Cardiac septum (tissue), 1 donor: ENCODE data around the gene AGPAT1. TPM values are rescaled to one million over a fixed set of nuclear protein-coding genes. Genes with fewer than 3 reads are reported as not detected.
"Not testable (repeated sequence)": the region's sequence is repeated elsewhere in the genome, so short reads cannot be mapped to it uniquely, and the experiment has no call there.

Experiments
- DNase-seq: peaks from one replicate; pipeline ENCODE4 v3.0.0-alpha.2; 2020; ENCODE audit warnings: low spot score
- intact Hi-C: fragments of 100-400 bp; cut with DNase I; formaldehyde crosslinking; loops from one replicate; pipeline ENCODE4 v1.14.0; 2022
- total RNA-seq: library from RNA; stranded (reverse); fragmentation: NEBNext Ultra II Directional; extraction: Animal tissue kit (Norgen Biotek cat#: 25700); gene quantifications from one replicate; pipeline ENCODE4 v1.2.1, GENCODE V29; 2021
- donor health status: DM: no; HTN: no; CAD: no.

Gene AGPAT1
- total RNA-seq, 1 donor from 2014 or later = 47.2 TPM

DNA sequence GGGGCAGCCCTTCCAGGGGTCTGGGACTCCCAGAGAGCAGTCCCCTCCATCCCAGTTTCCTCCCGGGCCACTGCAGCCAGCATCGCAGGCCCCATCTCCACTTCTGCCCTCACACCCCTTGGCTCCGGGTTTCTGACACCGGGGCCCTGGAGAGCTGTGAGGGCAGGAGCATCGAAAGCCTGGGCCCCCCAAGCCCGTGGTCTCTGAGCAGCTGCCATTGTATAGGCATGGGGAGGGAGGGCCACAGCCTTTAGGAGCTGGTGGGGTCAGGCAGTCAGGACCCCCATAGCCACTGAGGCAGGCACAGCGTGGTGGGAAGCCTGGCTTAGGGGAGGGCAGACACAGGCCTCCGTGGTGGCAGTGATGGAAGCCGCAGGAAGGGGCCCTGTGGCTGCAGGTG lies 26.3 kb upstream of the AGPAT1 start:
- intact Hi-C loops = no loop called here
- peak; percentile 47 for DNase-seq

DNA sequence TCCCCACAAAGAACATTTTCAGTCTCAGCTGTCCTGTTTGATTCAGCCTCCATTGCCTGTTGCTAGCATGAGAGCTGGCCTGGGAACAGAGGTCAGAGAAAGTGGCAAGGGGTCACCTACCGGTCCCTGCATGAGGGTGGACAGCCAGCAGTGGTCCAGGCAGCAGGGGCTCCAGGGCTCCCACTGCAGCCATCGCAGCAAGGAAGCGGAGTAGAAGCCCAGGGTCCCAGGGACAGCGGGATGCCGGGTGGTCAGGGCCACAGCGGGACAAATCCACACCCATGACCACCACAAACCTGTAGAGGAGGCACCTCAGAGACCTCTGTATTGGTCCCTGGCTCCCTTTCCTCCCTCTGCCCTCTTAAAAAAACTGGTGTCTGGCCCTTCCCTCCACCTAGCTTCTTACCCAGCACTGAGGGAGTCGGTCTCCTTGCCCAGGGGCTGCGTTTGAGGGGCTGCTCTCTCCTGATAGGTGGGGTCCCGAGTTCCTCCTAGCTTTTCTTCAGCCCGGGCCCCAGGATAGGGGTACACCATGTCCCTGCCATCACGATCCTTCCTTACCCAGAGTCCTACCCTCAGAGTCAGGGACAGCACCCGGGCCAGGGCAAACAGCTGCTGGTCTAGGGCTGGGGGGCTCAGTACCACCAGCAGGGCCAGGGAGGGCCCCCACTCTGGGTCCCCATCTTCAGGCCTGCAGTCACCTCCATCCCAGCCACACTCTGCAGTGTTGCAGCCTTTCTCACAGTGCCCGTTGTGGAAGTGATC lies 25.0 kb upstream of the AGPAT1 start:
- intact Hi-C loops = no loop called here
- peak; percentile 39 for DNase-seq

DNA sequence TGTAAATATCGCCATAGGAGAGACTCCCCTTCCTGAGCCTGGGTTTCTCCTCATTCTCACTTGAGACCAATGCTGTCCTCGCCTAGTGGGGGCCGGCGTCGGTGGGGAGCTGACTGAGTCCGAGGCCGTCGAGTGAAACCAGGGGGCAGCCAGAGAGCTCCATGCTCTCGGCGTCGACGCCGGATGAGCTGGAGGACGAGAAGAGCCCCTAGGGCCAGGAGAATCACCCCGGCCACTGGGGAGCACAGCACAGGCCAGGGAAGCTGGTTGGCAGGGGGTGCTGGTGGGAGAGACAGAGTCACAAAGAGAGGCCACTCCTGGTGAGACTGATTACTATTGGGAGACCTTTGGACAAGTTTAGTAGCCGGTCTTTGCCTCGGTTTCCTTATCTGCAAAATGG lies 23.0 kb upstream of the AGPAT1 start:
- intact Hi-C loops = loop anchor here (5.0 kb wide), 1 partner anchor 58 kb away; no protein-coding TSS in a partner anchor

DNA sequence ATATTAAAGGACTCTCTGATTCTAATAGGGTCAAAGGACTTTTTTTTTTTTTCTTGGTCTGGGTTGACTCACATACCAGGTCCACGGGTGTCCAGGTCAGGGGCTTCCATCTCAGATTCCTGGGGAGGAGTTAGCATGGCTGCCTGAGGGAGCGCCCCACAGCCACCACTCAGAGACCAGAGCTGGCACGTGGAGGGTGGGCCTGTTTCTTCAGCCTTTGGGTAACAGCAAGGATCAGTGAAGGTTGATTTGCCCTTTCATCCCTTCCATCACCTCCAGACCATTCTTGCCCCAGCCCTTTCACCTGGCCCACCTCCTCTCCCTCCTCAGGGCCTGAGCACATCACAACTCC lies 22.4 kb upstream of the AGPAT1 start:
- intact Hi-C loops = loop anchor here (5.0 kb wide), 1 partner anchor 59 kb away; no protein-coding TSS in a partner anchor
- DNase-seq = peak; percentile 38

More for the DNA sequence above, 23.0 kb upstream of the AGPAT1 start:
- peak; percentile 51 for DNase-seq

DNA sequence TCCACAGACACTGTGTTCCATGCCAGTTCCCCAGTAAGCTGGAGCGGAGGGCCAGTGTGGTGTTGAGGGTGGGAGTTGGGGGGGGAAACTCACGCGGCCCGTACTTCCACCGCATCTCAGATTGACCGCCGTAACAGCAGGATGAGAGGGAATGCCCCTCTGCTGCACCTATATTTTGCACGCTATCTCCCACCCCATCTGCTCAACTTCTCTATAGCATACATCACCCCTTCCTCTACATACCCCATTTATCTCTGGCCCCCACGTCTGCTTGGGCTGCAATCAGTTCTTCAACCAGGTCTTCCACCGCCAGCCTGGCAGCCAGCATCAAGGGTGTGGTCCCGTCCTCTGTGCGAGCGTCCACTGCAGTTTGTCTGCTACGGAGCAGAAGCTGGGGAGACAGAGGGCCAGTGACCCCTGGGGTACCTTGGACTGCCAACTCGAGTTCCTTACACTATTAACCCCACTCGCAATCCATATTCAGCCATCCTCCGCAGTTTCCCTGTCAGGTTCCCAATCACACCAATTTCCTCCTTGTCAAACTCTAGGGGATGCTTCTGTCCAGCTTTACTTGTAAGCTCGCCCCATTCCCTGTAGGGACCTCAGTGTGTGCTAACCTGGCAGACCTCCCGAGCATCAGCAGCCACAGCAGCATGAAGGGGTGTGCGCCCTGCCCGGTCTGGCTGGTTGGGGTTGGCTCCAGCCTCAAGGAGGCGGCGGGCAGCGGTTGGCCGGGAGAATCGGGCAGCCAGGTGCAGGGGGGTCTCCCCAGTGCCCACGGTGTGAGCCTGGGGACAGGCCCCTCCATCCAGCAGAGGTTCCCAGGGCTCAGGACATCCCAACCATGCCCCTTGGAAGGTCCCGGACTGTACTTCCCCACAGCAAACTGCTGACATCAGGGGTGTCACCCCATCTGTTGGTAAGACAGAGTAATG lies 21.1 kb upstream of the AGPAT1 start:
- peak; percentile 79 for DNase-seq
- intact Hi-C loops = loop anchor here (2.0 to 5.0 kb wide), 2 partner anchors 60 to 66 kb away; partner anchors contain the start of gene FKBPL

DNA sequence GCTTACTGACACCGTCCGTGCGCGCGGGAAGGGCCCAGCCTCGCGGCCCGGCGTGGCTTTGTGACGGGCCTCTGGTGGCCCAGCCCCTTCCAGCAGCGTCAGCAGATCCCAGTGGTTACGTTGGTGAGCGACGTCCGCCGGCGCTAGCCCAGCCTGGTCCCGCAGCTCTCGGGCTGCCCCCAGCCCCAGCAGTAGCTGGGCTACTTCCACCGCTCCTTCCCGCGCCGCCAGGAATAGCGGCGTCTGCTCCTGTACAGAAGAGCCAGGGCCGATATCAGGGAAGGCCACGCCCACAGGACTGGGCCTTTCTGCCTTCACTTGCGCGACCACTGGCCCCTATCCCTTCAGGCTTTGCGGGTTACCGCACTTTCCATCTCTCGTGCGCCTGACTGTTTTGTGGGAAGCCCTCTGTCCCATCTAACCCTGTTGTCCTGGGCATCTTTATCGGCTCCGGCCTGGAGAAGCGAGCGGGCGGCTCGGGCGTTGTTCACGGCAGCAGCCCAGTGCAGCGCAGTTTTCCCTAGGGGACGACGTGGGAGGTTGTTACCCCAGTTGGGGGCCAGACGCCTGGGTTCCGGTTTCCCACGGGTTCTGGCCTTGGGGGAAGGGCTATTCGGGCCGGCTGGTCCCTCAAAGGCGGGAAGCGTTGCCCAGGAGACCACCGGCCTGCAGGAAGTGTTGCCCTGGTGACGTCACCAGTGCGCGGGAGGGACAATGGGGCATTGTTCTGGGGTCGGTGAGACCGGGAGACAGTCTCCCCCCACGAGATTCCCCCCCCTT lies 20.2 kb upstream of the AGPAT1 start:
- peak; percentile 94 for DNase-seq
- intact Hi-C loops = loop anchor here (1.0 to 5.0 kb wide), 4 partner anchors 19 to 65 kb away; partner anchors contain the start of genes AGPAT1, FKBPL and PPT2

DNA sequence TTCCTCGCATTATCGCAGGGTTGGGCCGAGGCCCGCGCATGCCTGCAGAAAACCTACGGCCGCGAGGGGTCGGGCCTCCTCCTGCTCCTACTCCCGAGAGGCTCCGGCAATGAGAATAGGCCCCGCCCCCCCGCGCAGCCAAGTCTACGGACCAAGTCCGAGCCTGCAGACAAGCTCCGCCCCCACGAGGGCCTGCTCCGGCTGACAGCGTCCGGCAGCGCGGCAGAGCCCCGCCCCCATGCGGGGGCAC lies 19.7 kb upstream of the AGPAT1 start:
- DNase-seq = peak; percentile 100
- intact Hi-C loops = loop anchor here (1.0 to 5.0 kb wide), 3 partner anchors 19 to 62 kb away; partner anchors contain the start of genes AGPAT1 and PPT2

DNA sequence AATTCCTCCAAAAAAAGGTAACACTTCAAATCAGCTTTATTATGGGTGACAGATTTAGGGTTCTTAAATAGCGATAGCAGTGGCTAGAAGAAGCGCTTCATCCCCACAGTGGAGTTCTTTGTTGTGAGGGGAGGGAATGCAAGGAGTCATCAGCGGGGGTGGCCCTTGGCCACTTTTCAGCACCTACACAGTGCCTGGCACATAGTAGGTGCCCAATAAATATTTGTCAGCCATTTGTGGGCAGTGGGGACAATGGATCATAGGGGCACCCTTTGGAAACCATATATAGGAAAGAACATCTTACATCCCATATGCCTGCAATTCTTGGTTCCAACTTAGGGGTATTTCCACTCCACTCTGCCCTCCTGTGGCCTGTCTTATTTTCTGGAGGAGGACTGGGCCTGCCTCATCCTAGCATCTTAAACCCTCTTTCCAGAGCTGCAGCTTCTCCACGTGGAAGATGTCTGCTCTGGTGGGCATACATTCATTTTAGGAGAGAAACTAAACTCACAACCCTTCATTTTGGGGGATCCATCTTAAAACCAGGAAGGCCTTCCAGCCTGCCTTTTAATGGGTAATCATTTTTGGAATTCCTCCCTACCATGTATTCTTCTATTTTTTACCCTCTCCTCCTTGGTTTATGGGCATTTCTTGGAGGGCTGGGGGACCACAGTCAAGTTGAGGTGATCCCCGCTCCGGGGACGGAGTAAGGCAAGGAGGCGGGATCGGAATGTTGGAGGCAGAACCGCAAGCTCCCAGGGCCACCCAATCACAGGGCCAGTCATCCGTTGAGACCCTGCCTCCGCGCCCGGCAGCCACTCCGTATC lies 19.2 kb upstream of the AGPAT1 start:
- DNase-seq = no peak
- intact Hi-C loops = loop anchor here (1.0 to 5.0 kb wide), 3 partner anchors 18 to 62 kb away; partner anchors contain the start of genes AGPAT1 and PPT2

DNA sequence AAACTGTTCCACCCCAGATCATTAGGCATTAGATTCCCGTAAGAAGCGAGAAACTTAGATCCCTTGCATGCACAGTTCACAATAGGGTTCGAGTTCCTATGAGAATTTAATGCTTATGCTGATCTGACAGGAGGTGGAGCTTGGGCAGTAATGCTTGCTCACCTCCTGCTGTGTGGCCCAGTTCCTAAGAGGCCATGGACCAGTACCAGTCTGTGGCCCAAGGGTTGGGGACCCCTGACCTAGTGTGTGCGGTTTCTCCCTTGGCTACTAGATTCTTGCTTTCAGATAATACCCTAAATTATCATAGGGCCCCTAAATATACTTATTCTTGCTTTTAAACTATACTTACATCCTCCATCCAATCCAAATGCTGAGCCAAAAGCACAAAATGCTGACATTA lies 18.5 kb upstream of the AGPAT1 start:
- intact Hi-C loops = loop anchor here (2.0 kb wide), 1 partner anchor 18 kb away; the partner anchor contains the start of gene AGPAT1
- no peak for DNase-seq

DNA sequence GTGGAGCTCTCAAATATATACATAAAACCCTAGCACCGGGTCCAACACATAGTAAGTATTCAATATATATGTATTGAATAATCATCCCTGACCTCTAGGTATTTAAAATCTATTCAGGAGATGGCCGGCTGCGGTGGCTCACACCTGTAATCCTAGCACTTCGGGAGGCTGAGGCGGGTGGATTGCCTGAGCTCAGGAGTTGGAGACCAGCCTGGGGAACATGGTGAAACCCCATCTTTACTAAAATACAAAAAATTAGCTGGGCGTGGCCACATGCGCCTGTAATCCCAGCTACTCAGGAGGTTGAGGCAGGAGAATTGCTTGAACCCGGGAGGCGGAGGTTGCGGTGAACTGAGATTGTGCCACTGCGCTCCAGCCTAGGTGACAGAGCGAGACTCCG lies 17.2 kb upstream of the AGPAT1 start:
- intact Hi-C loops, DNase-seq: not testable (repeated sequence)

DNA sequence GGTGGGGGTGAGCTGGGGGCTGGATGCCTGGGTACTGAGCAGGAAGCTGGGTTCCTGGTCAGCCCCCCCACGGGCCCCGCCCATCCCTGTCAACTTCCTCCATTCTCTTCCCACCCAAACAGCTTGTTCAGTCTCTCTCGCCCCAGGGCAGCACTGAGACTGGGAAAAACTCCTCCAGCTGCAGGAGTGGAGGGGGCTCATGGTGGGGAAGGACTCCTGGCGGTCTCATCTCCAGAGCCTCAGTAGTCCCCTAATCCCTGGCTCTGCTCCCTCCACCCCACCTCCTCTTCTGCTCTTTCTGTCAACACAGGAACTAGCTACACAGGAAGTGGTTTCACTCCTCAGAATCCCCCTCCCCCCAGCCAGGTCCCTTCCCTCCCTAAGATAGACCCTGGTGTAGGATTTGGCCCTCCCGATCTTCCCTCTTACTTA lies 16.7 kb upstream of the AGPAT1 start, which contains the start of gene GPSM3:
TSS of gene GPSM3 (minus strand) at position 36 of the 432 bp plus-strand sequence. CDS start 130 bp downstream, outside the sequence.
- intact Hi-C loops = no loop called here
- peak; percentile 87 for DNase-seq

DNA sequence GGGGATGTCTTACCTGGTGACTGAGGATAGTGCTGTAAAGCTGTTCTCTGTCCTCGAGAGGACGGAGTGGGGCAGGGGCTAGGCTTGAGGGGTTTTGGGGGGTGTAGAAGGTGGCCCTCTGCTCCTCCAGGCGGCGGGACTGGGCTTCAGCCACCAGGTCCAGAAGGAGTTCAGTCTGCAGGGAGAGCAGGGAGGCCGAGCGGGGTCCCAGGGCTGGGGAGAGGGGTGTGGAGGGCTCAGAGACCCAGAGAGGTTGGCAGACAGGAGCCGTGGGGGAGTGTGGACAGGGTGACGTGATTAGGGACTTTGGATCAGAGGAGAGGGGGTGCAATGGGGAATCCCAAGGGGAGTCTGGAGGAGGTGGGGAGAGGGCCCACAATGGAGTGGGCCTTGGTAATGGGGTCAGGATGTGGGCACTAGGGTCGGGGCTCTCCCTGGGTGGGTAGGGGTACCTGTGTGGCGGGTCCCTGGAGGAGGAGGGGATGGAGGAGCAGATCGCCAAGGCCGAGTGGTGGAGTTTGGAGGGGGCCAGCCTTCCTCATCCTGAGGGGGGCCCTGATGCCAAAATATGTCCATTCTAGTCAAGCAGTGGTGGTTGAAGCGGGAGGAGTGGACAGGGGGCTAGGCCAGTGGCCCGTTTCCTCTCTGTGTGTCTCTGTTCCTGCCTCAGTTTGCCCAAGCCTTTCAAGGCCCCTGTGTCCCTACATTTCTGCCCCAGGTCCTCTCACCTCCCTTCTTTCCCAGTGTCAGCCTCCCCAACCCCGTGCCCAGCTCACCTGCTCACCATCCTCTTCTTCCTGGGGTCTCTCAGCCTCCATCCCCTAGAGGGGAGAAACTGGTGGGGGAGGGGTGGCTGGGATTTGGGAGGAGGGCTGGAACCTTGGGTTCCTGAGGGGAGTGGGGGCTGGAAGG lies 16.1 kb upstream of the AGPAT1 start:
- intact Hi-C loops = no loop called here
- peak; percentile 75 for DNase-seq

DNA sequence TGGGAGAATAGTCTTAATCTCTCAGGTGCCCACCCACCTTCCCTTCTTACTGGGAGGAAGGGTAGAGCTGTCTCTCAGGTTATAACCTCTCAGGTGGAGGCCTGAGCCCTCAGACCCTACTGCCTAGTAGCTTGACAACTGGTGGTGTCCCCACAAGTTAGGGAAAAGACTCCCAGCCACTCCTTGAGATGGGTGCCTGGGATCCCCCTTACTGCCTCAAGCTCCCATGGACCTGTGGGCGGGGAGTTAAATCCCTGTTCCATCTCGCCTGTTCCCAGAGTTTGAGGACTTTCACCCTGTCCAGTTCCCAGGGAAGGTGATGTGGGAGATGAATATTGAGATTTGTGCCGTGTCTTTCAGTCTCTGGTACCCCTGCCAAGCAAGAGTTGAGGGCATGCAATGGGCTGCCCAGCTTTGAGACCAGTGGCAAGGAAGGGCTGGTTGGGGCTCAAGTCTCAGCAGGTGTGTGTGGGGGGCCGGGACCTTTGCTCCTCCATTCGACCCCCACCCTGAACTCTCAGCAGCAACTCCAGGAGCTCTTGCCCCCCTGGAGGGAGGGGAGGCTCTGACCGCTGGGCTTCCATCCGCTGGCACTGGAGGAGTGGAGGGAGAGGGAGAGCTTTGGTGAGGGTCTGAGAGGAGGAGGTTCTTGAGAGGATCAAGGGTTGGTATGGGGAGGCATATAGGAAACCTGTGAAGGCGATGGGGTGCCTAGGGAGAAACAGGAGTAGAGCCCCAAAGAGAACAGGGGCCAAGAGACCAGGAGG lies 15.2 kb upstream of the AGPAT1 start:
- intact Hi-C loops = no loop called here
- DNase-seq = peak; percentile 75

DNA sequence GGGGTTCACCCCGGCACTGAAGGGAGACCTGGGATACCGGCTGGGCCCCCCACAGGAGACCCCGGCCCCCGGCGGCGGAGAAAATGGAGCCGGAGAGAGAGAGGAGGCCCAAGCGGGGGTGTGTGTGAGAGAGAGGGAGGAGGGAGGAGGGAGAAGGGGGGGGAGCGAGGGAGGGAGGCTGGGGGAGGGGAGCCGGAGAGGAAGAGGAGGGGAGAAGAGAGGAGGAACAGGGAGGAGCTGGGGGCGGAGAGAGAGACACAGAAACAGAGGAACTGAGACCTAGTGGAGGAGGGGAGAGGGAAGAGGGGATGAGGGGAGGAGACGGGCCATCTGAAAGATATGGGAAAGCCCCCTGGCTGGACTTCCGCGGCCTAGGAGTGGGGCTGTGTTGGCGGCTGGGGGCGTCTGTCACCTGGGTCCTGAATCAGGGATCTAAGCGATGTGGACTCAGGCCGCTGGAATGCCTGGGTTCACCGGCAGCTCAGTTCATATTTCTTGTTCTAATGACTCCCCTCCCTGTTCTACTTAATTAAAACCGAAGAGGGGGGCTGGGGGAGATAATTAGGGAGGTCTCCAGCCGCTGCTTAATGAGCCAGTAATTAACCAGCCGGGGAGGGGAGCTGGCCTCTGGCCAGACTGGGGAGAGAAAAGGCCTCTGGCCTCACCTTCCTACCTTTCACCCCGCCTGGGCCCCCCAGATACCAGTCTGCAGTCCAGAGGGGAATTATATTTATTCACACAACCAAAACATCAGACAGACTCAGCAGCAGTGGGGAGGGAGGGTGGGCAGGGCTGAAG lies 14.4 kb upstream of the AGPAT1 start, which contains the start of gene PBX2:
TSS of gene PBX2 (minus strand) at position 149 of the 798 bp plus-strand sequence. CDS start 287 bp downstream, outside the sequence.
- intact Hi-C loops = no loop called here

DNA sequence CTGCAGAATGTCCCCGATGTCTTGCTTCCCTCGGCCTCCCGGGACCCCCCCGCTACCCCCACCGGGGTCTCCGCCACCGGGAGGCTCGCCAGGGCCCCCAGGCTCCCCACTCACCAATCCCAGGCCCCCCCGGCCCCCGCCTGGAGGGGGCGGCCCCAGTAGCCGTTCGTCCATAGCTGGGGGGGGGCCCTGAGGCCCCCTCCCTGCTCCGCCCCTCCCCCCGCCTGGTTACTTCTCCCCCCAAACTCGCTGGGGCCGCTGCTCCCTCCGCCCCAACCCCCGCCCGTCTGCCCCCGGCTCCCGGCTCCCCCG lies 13.8 kb upstream of the AGPAT1 start:
- intact Hi-C loops = no loop called here

More for the DNA sequence above, 14.4 kb upstream of the AGPAT1 start, which contains the start of gene PBX2:
- DNase-seq = peak; percentile 96

More for the DNA sequence above, 13.8 kb upstream of the AGPAT1 start:
- no peak for DNase-seq
